NCI-H187 treated with DMSO at 0.1 percent for 48 hours (cell line): Measurements from ENCODE around the gene CLK1.

Experiments
- DNase-seq: peaks from one replicate; lab custom pipeline; 2025; lab: John Stamatoyannopoulos, UW

CLK1 gene

DNA sequence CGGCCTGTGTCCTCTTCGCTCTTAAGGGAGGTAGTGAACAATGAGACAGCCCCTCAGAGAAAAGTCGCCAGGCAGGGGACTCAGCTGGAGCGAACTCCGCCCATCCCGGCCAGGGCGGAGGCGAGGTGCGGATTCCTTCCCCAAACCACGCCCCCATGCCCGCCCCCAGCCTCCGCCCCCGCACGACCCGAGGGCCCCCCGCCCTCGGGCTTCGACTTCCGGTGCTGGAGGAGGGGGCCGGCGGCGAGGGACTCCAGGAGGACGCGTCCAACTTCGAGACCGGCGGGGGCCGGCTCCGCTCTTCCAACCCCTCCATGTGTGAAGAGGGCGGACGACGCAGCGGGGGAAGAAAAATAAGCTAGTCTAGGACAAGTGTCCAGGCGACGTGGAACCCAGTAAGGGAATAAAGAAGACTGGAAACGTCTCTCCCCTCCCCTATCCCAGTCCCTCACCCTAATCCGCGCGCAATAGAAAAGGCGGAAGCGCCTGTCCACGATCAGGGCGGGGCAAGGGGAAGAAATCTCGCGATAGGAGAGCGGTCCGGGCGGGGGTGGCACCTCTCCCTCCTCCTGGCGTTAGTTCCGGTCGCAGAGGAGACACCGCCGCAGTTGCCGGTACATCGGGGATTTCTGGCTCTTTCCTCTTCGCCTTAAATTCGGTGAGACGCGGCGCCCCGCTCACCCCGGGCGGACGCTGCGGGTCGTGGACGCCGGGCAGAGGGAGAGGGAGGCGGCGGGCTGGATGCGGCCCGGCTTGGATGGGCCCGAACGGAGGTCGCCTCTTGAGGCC, 52.9 kb downstream of the CLK1 start, which contains the start of gene BZW1:
TSS of gene BZW1 (plus strand) at position 578 of the 789 bp plus-strand sequence. CDS start 1,308 bp downstream, outside the sequence.
- peak; percentile 71 for DNase-seq

DNA sequence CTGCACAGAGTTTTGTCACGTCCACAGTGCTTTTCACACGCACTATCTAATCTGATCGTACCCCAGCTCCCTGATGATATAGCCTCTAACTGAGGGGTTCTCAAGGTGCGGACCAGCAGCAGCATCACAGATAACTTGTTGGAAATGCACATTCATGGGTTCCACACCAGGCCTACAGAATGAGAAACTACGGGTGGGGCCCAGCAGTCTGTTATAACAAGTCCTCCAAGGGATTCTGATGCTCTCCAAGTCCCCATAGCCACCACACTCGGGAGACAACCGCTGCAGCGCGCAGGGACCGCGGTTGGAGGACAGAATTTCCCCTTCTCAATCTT, 53.5 kb downstream of the CLK1 start:
- DNase-seq = no peak

DNA sequence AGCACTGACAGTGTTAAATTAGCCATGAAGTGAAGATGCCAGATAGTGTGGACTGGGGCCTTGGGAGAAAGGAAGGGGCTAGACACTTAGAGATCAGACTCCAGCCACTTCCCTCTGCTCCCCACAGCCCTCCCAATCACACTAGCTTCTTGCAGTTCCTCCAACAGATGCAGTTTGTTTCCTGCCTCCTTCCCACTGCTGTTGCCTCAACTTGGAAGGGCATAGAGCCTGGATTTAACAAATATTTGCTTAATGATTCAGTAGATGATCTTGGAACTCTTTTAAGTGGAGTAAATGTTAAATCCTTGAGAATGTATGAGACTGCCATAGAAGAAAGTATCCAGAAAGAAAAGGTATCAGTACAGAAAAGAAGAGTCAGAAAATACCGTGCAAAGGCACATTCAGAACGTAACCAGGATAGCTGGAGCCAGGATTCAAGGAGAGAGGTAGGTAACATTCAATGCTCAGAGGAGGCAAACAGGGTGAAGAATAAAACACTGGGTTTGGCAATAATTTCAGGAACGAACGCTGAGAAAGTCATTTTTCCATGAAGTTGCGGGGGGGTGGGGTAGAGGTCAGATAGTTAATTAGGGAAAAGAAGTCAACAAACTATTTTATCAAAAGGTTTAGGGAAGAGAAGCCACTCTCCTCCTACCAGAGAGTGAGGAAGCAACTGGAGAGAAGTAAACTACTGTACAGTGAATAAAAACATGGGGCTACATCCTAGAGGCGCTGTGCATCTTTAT, 54.0 kb downstream of the CLK1 start:
- no peak for DNase-seq

DNA sequence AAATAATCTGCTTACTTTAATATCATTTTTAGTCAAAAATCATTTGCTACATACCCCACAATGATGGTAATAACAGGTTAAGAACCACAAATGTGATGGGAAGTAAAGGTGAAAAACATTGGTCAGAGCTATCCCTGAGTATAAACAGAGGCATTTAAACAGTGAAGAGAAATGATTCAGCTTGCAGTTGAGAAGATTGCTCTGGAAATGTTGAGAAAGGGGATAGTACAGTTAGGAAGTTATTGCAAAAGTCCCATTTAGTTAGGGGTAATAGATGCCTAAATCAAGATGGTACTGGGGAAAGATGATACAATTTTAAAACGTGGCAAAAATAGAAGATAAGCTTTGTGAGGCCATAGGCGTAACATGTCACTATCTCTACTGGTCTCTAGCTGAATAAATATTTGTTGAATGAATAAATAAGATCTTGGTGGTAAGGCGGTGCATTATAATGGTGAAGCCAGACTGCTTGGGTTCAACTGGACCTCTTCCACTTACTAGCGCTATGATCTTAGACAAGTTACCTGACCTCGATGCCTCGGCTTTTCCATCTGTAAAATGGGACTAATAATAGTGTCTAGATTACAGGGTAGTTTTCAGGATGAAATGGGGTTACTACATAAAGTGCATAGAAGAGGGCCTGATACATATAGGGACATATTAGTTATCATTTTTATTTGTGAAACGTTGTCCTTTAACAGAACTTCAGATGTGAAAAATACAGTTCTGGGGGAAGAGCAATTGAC, 54.8 kb downstream of the CLK1 start:
- DNase-seq = no peak
